ENCODE data around the gene ATXN7. TPM values are rescaled to one million over a fixed set of nuclear protein-coding genes. Genes with fewer than 3 reads are reported as not detected.

ATXN7 gene
- total RNA-seq, 1 experiment from 2014 or later: 3.6 TPM

DNA sequence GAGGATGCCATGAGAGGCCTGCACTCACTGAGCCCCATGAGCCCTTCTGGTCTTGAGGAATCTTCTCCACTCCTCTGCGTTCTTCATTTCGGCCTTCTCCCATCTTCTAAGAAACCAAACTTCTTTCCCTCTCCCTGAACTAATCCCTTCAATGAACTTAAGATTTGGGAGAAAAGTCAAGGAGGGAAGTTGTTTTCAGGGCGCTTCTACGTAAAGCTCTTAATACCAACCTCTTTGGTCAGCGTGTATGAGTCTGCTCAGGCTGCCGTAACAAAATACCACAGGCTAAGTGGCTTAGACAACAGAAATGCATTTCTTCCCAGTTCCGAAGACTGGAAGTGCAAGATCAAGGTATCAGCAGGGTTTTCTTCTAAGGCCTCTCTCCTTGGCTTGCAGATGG is 173.4 kb downstream of the ATXN7 start:
- no peaks in the 10 kb centered on the region for H3F3A ChIP-seq (ENCODE audit: low read length, unreplicated experiment)
- no TSS peak for BruUV-seq (replicated peaks)
- TF ChIP-seq EZH2phosphoT487 (IDR thresholded peaks at IDR 0.05; ENCODE audit: borderline replicate concordance, low read length) (no peak), EZH2 (IDR thresholded peaks at IDR 0.05; ENCODE audit: low read length, unreplicated experiment) (no peak)
- TF ChIP-seq, protein P1, sequence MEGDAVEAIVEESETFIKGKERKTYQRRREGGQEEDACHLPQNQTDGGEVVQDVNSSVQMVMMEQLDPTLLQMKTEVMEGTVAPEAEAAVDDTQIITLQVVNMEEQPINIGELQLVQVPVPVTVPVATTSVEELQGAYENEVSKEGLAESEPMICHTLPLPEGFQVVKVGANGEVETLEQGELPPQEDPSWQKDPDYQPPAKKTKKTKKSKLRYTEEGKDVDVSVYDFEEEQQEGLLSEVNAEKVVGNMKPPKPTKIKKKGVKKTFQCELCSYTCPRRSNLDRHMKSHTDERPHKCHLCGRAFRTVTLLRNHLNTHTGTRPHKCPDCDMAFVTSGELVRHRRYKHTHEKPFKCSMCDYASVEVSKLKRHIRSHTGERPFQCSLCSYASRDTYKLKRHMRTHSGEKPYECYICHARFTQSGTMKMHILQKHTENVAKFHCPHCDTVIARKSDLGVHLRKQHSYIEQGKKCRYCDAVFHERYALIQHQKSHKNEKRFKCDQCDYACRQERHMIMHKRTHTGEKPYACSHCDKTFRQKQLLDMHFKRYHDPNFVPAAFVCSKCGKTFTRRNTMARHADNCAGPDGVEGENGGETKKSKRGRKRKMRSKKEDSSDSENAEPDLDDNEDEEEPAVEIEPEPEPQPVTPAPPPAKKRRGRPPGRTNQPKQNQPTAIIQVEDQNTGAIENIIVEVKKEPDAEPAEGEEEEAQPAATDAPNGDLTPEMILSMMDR (conservative IDR thresholded peaks at IDR 0.05; ENCODE audit: low read depth, low read length): no peak
- no peaks in the 10 kb centered on the region for H3K9me2 ChIP-seq (replicated peaks; ENCODE audit: low read length)
- no peaks in the 10 kb centered on the region for H4K20me1 ChIP-seq (ENCODE audit: low read length)
- intact Hi-C loops (cut with micrococcal nuclease): no loop called here
- no peaks in the 10 kb centered on the region for H3K9me3 ChIP-seq (ENCODE audit: low read length)
- POLR2A ChIA-PET (ENCODE audit: unreplicated experiment): no interaction called here
- no peaks in the 10 kb centered on the region for H3K36me3 ChIP-seq (ENCODE audit: low read depth, low read length)
- no peak for DNase-seq
- no peak overlapping the region for H3K4me3 ChIP-seq (ENCODE audit: low read length)
- H3K4me1 ChIP-seq (ENCODE audit: insufficient read depth, low read length): no peaks in the 10 kb centered on the region
- H3K4me2 ChIP-seq (ENCODE audit: low read length): no peak overlapping the region
- H3K27me3 ChIP-seq (ENCODE audit: low read length): no peaks in the 10 kb centered on the region
- CTCF ChIA-PET: no interaction called here
- no peak overlapping the region for H3K9ac ChIP-seq (ENCODE audit: low read length)
- no peaks in the 10 kb centered on the region for H3K79me2 ChIP-seq (ENCODE audit: low read length)
- H2AFZ ChIP-seq (ENCODE audit: low read length): no peak overlapping the region
- no peak overlapping the region for H3K27ac ChIP-seq (ENCODE audit: low read length)
- ATAC-seq: no peak

DNA sequence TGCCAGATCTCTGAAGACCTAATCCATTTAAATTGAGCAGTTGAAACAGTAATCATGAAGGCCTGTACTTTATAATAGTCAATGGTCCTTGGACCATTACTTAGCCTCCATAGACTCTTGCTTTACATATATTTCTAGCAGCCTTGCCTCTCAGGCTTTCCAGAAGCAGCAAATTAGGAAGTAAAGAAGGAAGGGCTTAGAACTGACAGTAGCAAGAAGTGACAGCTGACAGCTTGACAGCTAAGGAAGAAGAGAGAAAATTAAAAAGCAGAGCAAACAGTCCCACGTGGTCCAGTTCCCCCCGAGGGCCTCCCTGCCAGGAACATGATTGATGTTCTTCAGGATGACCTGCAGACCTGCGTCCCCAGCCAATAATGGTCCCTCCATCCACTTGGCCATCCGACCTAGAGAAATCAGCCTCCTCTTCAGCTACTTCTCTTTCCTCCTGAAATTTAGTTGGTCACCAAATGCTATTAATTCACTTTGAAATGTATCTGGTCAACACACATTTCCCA is 174.6 kb downstream of the ATXN7 start:
- Histone ChIP-seq H3K9me3 (ENCODE audit: low read length) (no peaks in the 10 kb centered on the region), H2AFZ (ENCODE audit: low read length) (no peak overlapping the region), H3K9ac (ENCODE audit: low read length) (no peak overlapping the region), H3K27me3 (ENCODE audit: low read length) (no peaks in the 10 kb centered on the region), H3K4me3 (ENCODE audit: low read length) (no peak overlapping the region), H3K4me1 (ENCODE audit: insufficient read depth, low read length) (no peaks in the 10 kb centered on the region), H3K27ac (ENCODE audit: low read length) (no peak overlapping the region), H3K4me2 (ENCODE audit: low read length) (no peak overlapping the region), H3K36me3 (ENCODE audit: low read depth, low read length) (no peaks in the 10 kb centered on the region), H3K9me2 (replicated peaks; ENCODE audit: low read length) (no peaks in the 10 kb centered on the region), H4K20me1 (ENCODE audit: low read length) (no peaks in the 10 kb centered on the region), H3K79me2 (ENCODE audit: low read length) (no peaks in the 10 kb centered on the region), H3F3A (ENCODE audit: low read length, unreplicated experiment) (no peaks in the 10 kb centered on the region)
- TF ChIP-seq EZH2 (IDR thresholded peaks at IDR 0.05; ENCODE audit: low read length, unreplicated experiment): no peak
- no peak for TF ChIP-seq EZH2phosphoT487 (IDR thresholded peaks at IDR 0.05; ENCODE audit: borderline replicate concordance, low read length)
- TF ChIP-seq, protein P1 (conservative IDR thresholded peaks at IDR 0.05; ENCODE audit: low read depth, low read length): no peak
- BruUV-seq (replicated peaks): no TSS peak
- DNase-seq (no peak), ATAC-seq (no peak)
- POLR2A ChIA-PET (ENCODE audit: unreplicated experiment): no interaction called here
- intact Hi-C loops (cut with micrococcal nuclease): no loop called here
- CTCF ChIA-PET: no interaction called here

DNA sequence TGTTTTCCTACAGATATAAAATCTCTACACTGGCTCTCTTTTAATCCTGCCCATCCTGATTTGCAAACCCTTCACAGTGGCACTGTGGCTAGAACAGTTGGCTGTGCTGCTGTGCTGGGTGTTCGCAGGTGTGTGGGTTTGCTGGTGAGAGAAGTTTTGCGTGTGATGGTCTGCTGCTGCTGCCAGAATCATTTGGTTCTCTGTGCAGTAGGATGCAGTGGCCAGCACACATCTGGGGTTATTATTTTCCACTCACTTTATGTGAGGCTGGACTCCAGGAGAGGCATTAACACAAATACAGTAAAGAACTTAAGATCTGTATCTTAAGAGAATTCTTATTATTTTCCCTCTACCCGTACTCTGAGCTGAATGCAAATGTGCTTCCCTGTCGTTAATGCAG is 175.7 kb downstream of the ATXN7 start:
- H4K20me1 ChIP-seq (ENCODE audit: low read length): no peaks in the 10 kb centered on the region

More for the DNA sequence above, 175.7 kb downstream of the ATXN7 start:
- no peaks in the 10 kb centered on the region for H3K36me3 ChIP-seq (ENCODE audit: low read depth, low read length)
- no peaks in the 10 kb centered on the region for H3K79me2 ChIP-seq (ENCODE audit: low read length)
- POLR2A ChIA-PET (ENCODE audit: unreplicated experiment): no interaction called here
- no peak overlapping the region for H3K4me2 ChIP-seq (ENCODE audit: low read length)
- no peak overlapping the region for H3K9ac ChIP-seq (ENCODE audit: low read length)
- H3K4me1 ChIP-seq (ENCODE audit: insufficient read depth, low read length): peaks cover 6% of the 10 kb centered on the region; the same call in 1 of the 2 replicates
- DNase-seq: no peak
- intact Hi-C loops (cut with micrococcal nuclease): no loop called here
- no peak overlapping the region for H3K27ac ChIP-seq (ENCODE audit: low read length)
- no peaks in the 10 kb centered on the region for H3F3A ChIP-seq (ENCODE audit: low read length, unreplicated experiment)
- H2AFZ ChIP-seq (ENCODE audit: low read length): no peak overlapping the region
- TF ChIP-seq, protein P1 (conservative IDR thresholded peaks at IDR 0.05; ENCODE audit: low read depth, low read length): no peak
- TF ChIP-seq EZH2phosphoT487 (IDR thresholded peaks at IDR 0.05; ENCODE audit: borderline replicate concordance, low read length) (no peak), EZH2 (IDR thresholded peaks at IDR 0.05; ENCODE audit: low read length, unreplicated experiment) (no peak)
- CTCF ChIA-PET: no interaction called here
- ATAC-seq: no peak
- BruUV-seq (replicated peaks): no TSS peak
- H3K27me3 ChIP-seq (ENCODE audit: low read length): no peaks in the 10 kb centered on the region
- H3K9me3 ChIP-seq (ENCODE audit: low read length): no peaks in the 10 kb centered on the region
- no peaks in the 10 kb centered on the region for H3K9me2 ChIP-seq (replicated peaks; ENCODE audit: low read length)
- no peak overlapping the region for H3K4me3 ChIP-seq (ENCODE audit: low read length)
